NCI-H1694 (cell line): ENCODE measurements around the gene C3orf33.
A peak's percentile ranks its signal among the peaks of the same experiment; 100 is the strongest.

Experiments
- DNase-seq: peaks from one replicate; lab custom pipeline; 2025; lab: John Stamatoyannopoulos, UW

Gene C3orf33

GRCh38 chr3:155785662-155786295 lies 20.3 kb downstream of the C3orf33 start:
- DNase-seq: no peak

GRCh38 chr3:155782390-155782953 lies 23.6 kb downstream of the C3orf33 start:
- DNase-seq: no peak

- DNase-seq: no peak
These were observed 25.8 kb downstream of the C3orf33 start for GRCh38 chr3:155780291-155780690.

GRCh38 chr3:155778462-155778861 lies 27.6 kb downstream of the C3orf33 start:
- no peak for DNase-seq

GRCh38 chr3:155772801-155773200 lies 33.3 kb downstream of the C3orf33 start:
- no peak for DNase-seq

GRCh38 chr3:155771126-155771525 lies 35.0 kb downstream of the C3orf33 start:
- no peak for DNase-seq

- no peak for DNase-seq
These were observed 39.9 kb downstream of the C3orf33 start for GRCh38 chr3:155766206-155766605.

- no peak for DNase-seq
These were observed 42.1 kb downstream of the C3orf33 start for GRCh38 chr3:155763870-155764463.

GRCh38 chr3:155760653-155761052 lies 45.4 kb downstream of the C3orf33 start:
- DNase-seq: no peak

- DNase-seq: no peak
These were observed 48.5 kb downstream of the C3orf33 start for GRCh38 chr3:155757577-155757976.

GRCh38 chr3:155753038-155753639 lies 52.9 kb downstream of the C3orf33 start:
- peak; percentile 45 for DNase-seq

GRCh38 chr3:155748611-155749365 lies 57.3 kb downstream of the C3orf33 start:
- no peak for DNase-seq

- DNase-seq: no peak
These were observed 58.2 kb downstream of the C3orf33 start for GRCh38 chr3:155747946-155748290.

- no peak for DNase-seq
These were observed 58.7 kb downstream of the C3orf33 start for GRCh38 chr3:155747286-155747945.

- DNase-seq: no peak
These were observed 59.4 kb downstream of the C3orf33 start for GRCh38 chr3:155746703-155747102.

GRCh38 chr3:155745795-155746550 lies 60.1 kb downstream of the C3orf33 start:
- DNase-seq: no peak

- DNase-seq: peak; percentile 20
These were observed 61.3 kb downstream of the C3orf33 start, which contains the start of gene PLCH1 for GRCh38 chr3:155744626-155745324. TSS of gene PLCH1 (minus strand) at chr3:155745071. CDS start at chr3:155704224, 40,847 bp downstream.

- peak; percentile 32 for DNase-seq
These were observed 62.0 kb downstream of the C3orf33 start for GRCh38 chr3:155744010-155744625.

GRCh38 chr3:155743606-155744005 lies 62.5 kb downstream of the C3orf33 start:
- no peak for DNase-seq

GRCh38 chr3:155742349-155742965 lies 63.6 kb downstream of the C3orf33 start:
- DNase-seq: no peak
